Endodermal cell (in vitro differentiated cells): ENCODE measurements around the gene DDX55. TPM values are rescaled to one million over a fixed set of nuclear protein-coding genes. Genes with fewer than 3 reads are reported as not detected.
"Not testable (repeated sequence)": the region's sequence is repeated elsewhere in the genome, so short reads cannot be mapped to it uniquely, and the experiment has no call there.

Source experiments
- DNase-seq: peaks from one replicate; pipeline ENCODE4 v3.0.0-alpha.2; 2017
- H3K27ac ChIP-seq: 2 replicates; pipeline ENCODE4 v1.5.1; 2013; ENCODE audit warnings: mild to moderate bottlenecking, low read depth, low read length, moderate library complexity
- H3K27me3 ChIP-seq: 2 replicates; pipeline ENCODE4 v1.6.1; 2013; ENCODE audit warnings: mild to moderate bottlenecking, low read length, moderate library complexity; ENCODE audit not compliant: insufficient read depth, control insufficient read depth, poor library complexity, severe bottlenecking
- H3K36me3 ChIP-seq: 2 replicates; pipeline ENCODE4 v1.7.0; 2013; ENCODE audit warnings: mild to moderate bottlenecking, low read length, moderate library complexity; ENCODE audit not compliant: control insufficient read depth, insufficient read depth
- H3K4me1 ChIP-seq: one replicate; pipeline ENCODE4 v1.7.0; 2013; ENCODE audit warnings: low read length; ENCODE audit not compliant: control insufficient read depth, insufficient read depth
- H3K4me3 ChIP-seq: 2 replicates; pipeline ENCODE4 v1.5.1; 2013; ENCODE audit warnings: mild to moderate bottlenecking, low read length, moderate library complexity
- H3K9ac ChIP-seq: 2 replicates; pipeline ENCODE4 v1.6.1; 2013; ENCODE audit warnings: mild to moderate bottlenecking, low read length, moderate library complexity; ENCODE audit not compliant: poor library complexity, severe bottlenecking; ENCODE audit errors: extremely low read depth
- H3K9me3 ChIP-seq: 2 replicates; pipeline ENCODE4 v1.6.1; 2013; ENCODE audit warnings: mild to moderate bottlenecking, low read length, moderate library complexity; ENCODE audit not compliant: control insufficient read depth
- H3K27ac Mint-ChIP-seq: 2 replicates; pipeline ENCODE4 v1.8.0; 2020; ENCODE audit warnings: mixed read lengths
- H3K27me3 Mint-ChIP-seq: 2 replicates; pipeline ENCODE4 v1.8.0; 2021; ENCODE audit warnings: mild to moderate bottlenecking, mixed read lengths; ENCODE audit not compliant: insufficient read depth
- H3K36me3 Mint-ChIP-seq: 2 replicates; pipeline ENCODE4 v1.8.0; 2020; ENCODE audit warnings: low read depth, mixed read lengths
- H3K4me1 Mint-ChIP-seq: 2 replicates; pipeline ENCODE4 v1.8.0; 2020; ENCODE audit warnings: mixed read lengths
- H3K4me3 Mint-ChIP-seq: 2 replicates; pipeline ENCODE4 v1.8.0; 2020; ENCODE audit warnings: mild to moderate bottlenecking, moderate library complexity, mixed read lengths
- H3K9me3 Mint-ChIP-seq: 2 replicates; pipeline ENCODE4 v1.8.0; 2020; ENCODE audit warnings: mild to moderate bottlenecking, mixed read lengths
- WGBS, 2 experiments: methylation state at CpG; one replicate each; pipeline versions ENCODE4 v1.1.5 to v1.1.7; 2013; ENCODE audit warnings: missing lambda C conversion rate in 2 of 2, mixed read lengths in 1 of 2; ENCODE audit not compliant: insufficient coverage in 1 of 2, insufficient read length in 1 of 2; 5-methylcytosine and 5-hydroxymethylcytosine counted together
- total RNA-seq, 2 donors: library from RNA; stranded (reverse); fragmentation: NEBNext Ultra II Directional in 1 of 2; extraction: Animal tissue kit (Norgen Biotek cat#: 25700) in 1 of 2; gene quantifications; 2 replicates in 1 of 2; 3 replicates in 1 of 2; pipeline ENCODE4 v1.2.1, GENCODE V29; 2021
- TF ChIP-seq, protein P1 (sequence below): fragments of 200-600 bp; sonication (generic); conservative IDR thresholded peaks from 2 replicates; pipeline ENCODE4 v1.5.0; 2021; ENCODE audit warnings: antibody characterized with exemption, mild to moderate bottlenecking

DDX55 gene
- total RNA-seq, 2 donors from 2014 or later = 34.4 to 36.7 TPM

DNA sequence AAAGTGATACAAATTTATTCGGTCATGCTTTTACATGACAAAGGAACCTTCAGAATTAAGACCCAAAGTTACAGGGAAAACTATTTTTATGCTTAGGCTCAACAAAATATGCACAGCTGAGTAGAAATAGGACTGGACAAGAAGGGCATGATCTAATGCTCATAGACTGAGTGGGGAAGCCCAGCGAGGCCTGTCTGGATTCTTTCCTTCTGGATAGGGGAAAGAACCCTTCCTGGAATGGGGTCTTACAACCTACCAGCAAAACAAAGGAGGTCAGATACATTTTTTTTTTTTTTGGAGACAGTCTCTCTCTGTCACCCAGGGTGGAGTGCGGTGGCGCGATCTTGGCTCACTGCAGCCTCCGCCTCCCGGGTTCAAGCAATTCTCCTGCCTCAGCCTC, 2.2 kb upstream of the DDX55 start:
- no peak overlapping the region for H3K4me3 ChIP-seq
- Mint-ChIP-seq H3K27me3 (no peaks in the 10 kb centered on the region), H3K36me3 (peaks cover 35% of the 10 kb centered on the region), H3K9me3 (no peaks in the 10 kb centered on the region), H3K27ac (no peak overlapping the region), H3K4me3 (no peak overlapping the region), H3K4me1 (peaks cover 7% of the 10 kb centered on the region)
- TF ChIP-seq, protein P1, sequence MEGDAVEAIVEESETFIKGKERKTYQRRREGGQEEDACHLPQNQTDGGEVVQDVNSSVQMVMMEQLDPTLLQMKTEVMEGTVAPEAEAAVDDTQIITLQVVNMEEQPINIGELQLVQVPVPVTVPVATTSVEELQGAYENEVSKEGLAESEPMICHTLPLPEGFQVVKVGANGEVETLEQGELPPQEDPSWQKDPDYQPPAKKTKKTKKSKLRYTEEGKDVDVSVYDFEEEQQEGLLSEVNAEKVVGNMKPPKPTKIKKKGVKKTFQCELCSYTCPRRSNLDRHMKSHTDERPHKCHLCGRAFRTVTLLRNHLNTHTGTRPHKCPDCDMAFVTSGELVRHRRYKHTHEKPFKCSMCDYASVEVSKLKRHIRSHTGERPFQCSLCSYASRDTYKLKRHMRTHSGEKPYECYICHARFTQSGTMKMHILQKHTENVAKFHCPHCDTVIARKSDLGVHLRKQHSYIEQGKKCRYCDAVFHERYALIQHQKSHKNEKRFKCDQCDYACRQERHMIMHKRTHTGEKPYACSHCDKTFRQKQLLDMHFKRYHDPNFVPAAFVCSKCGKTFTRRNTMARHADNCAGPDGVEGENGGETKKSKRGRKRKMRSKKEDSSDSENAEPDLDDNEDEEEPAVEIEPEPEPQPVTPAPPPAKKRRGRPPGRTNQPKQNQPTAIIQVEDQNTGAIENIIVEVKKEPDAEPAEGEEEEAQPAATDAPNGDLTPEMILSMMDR = no peak
- H3K4me1 ChIP-seq = no peaks in the 10 kb centered on the region
- H3K9me3 ChIP-seq = no peaks in the 10 kb centered on the region
- no peak overlapping the region for H3K27ac ChIP-seq
- H3K9ac ChIP-seq = no peak overlapping the region
- no peaks in the 10 kb centered on the region for H3K27me3 ChIP-seq
- no peak for DNase-seq
- 93 to 94% methylated on average over 4 to 7 of the region's 7 CpGs for WGBS, 2 experiments
- H3K36me3 ChIP-seq = peaks cover 48% of the 10 kb centered on the region

DNA sequence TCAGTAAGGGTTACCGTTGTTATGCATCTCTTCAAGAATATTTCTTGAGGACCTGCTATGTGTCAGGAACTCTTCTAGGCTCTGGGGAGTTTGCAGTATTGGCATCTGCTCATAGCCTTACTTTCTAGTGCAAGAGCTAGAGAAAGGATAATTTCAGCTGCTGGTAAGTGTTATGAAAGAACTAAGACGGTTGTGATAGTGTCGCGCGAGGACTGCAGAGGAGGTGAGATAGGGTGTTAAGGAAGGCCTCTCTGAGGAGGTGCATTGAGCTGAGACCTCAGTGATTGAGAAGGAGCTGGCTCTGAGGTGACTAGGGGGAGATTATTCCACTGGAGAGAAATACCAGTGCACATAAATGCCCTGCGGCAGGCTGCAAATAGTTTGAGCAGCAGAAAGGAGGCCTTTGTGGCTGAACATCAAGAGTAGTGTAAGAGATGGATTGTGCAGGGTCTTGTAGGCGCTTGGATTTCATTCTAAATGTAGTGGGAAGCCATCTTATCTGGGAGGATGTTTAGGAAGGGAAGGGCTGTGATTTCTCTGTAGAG, 824 bp downstream of the DDX55 start:
- Histone ChIP-seq H3K9ac (peak overlapping the region; percentile 88), H3K9me3 (no peaks in the 10 kb centered on the region), H3K27ac (no peak overlapping the region), H3K4me1 (no peaks in the 10 kb centered on the region), H3K36me3 (peaks cover 46% of the 10 kb centered on the region), H3K4me3 (peak overlapping the region; percentile 93), H3K27me3 (no peaks in the 10 kb centered on the region)
- H3K4me1 Mint-ChIP-seq = peaks cover 7% of the 10 kb centered on the region
- peak overlapping the region; percentile 74 for H3K4me3 Mint-ChIP-seq
- WGBS, 2 experiments = 26 to 28% methylated on average over 6 to 7 of the region's 7 CpGs
- H3K27me3 Mint-ChIP-seq = no peaks in the 10 kb centered on the region
- no peaks in the 10 kb centered on the region for H3K9me3 Mint-ChIP-seq
- DNase-seq = no peak
- peaks cover 24% of the 10 kb centered on the region for H3K36me3 Mint-ChIP-seq
- peak overlapping the region; percentile 67 for H3K27ac Mint-ChIP-seq
- TF ChIP-seq, protein P1 = no peak

DNA sequence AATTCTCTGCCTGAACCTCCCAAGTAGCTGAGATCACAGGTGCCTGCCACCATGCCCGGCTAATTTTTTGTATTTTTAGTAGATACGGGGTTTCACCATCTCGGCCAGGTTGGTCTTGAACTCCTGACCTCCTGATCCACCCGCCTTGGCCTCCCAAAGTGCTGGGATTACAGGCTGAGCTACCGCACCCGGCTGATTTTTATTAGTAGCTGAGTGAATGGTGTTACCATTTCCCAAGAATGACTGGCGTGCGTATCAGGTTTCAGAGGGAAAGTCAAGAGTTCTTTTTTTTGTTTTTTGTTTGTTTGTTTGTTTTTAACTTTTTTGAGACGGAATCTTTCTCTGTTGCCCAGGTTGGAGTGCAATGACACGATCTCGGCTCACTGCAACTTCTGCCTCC, 1.6 kb downstream of the DDX55 start:
- peaks cover 32% of the 10 kb centered on the region for H3K36me3 Mint-ChIP-seq
- not testable (repeated sequence) for H3K27ac ChIP-seq, H3K9ac ChIP-seq, H3K9me3 Mint-ChIP-seq, H3K4me1 Mint-ChIP-seq, H3K27me3 Mint-ChIP-seq, H3K27ac Mint-ChIP-seq, DNase-seq, H3K27me3 ChIP-seq, H3K4me1 ChIP-seq, H3K9me3 ChIP-seq
- peak overlapping the region; percentile 74 for H3K4me3 Mint-ChIP-seq
- peak overlapping the region; percentile 93 for H3K4me3 ChIP-seq
- peaks cover 46% of the 10 kb centered on the region for H3K36me3 ChIP-seq
- WGBS, 2 experiments = 97 to 98% methylated on average over 7 to 11 of the region's 11 CpGs

DNA sequence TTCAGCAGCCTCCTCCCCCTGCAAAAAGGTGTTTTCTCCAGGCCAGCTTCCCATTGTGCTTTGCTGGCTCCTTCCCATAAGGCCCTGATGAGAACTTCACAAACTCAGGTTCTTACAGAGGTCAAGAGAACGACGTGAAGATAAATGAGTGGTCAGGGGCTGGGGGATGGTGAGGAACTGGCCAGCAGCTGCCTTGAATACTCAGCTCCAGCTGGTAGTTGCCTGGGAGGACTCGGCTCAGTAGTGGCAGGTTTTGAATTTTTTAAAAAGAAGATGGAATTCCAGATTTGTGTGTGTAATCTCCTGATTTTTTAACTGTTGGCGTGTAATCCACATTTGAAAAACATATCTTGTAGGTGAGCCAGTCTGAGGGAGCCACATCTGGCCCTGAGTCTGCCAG, 5.9 kb downstream of the DDX55 start:
- no peak overlapping the region for H3K9ac ChIP-seq
- 94 to 98% methylated on average over 2 to 4 of the region's 4 CpGs for WGBS, 2 experiments
- peak overlapping the region; percentile 48 for H3K27ac Mint-ChIP-seq
- no peaks in the 10 kb centered on the region for H3K9me3 ChIP-seq
- H3K36me3 Mint-ChIP-seq = peaks cover 69% of the 10 kb centered on the region
- H3K4me3 Mint-ChIP-seq = no peak overlapping the region
- DNase-seq = no peak
- no peak overlapping the region for H3K27ac ChIP-seq
- peaks cover 78% of the 10 kb centered on the region for H3K36me3 ChIP-seq
- H3K9me3 Mint-ChIP-seq = no peaks in the 10 kb centered on the region
- no peaks in the 10 kb centered on the region for H3K27me3 ChIP-seq
- H3K4me1 ChIP-seq = no peaks in the 10 kb centered on the region
- no peaks in the 10 kb centered on the region for H3K27me3 Mint-ChIP-seq
- H3K4me3 ChIP-seq = no peak overlapping the region
- peaks cover 4% of the 10 kb centered on the region for H3K4me1 Mint-ChIP-seq
- TF ChIP-seq, protein P1 = no peak
